ENCODE results near the gene SCRN1.
"Not testable (repeated sequence)": the region's sequence is repeated elsewhere in the genome, so short reads cannot be mapped to it uniquely, and the experiment has no call there.

Gene SCRN1

GRCh38 chr7:29970158-29970557, 19.4 kb downstream of the SCRN1 start:
- DNase-seq (ENCODE audit: low read depth in 1 of 2, low spot score in 1 of 2): no peak

DNA sequence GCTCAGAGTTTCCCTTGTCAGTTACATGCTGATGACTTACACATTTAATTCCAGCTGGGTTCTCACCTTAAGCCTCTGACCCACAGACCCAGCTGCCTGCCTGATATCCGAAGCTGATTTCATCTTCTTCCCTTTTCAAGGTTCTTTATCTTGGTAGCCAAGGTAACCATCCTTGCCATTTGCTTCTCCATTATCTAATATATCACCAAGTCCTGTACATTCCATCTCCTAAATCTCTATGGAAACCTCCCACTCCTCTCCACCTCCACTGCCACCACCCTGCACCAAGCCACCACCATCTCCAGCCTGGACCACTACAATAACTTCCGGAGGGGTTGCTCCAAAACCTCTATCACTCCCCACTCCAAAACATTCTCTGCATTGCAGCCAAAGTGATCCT, 19.9 kb downstream of the SCRN1 start:
- DNase-seq (ENCODE audit: low read depth in 1 of 2, low spot score in 1 of 2): no peak

DNA sequence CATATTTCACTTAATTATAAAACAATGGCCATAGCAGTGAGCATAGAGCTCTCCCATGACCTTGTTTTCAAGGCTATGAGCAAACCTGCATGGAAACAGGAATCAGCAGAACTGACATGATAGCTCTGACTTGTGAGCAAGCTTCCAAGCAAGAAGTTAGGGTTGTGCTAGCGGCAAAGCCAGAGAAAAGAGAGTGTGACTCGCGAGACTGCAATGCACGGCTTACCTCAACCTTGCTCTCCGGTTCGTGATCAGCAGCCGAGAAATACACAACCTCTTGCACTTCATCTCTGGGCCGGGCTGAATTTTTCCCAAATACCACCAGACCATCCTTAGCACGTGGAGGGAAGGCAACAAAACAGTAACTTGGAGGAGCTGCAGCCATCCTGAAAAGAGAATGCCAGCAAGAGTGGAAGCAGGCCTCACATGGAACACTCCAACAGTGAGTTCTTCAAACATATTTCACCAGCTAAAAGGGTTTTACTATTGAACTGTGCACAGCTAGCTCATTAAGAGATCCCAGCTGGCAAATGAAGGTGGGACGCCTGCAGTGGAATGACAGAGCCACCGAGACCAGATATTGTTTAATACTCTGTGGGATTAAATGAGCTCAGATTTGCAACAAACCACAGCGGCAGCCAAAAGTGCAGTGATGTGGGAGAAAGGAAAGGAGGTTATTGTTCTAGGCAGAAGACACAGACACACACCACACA, 20.8 kb downstream of the SCRN1 start:
- no peak for DNase-seq (ENCODE audit: low read depth in 1 of 2, low spot score in 1 of 2)

- no peak for DNase-seq (ENCODE audit: low read depth in 1 of 2, low spot score in 1 of 2)
Observed at GRCh38 chr7:29965030-29965429, 24.6 kb downstream of the SCRN1 start.

DNA sequence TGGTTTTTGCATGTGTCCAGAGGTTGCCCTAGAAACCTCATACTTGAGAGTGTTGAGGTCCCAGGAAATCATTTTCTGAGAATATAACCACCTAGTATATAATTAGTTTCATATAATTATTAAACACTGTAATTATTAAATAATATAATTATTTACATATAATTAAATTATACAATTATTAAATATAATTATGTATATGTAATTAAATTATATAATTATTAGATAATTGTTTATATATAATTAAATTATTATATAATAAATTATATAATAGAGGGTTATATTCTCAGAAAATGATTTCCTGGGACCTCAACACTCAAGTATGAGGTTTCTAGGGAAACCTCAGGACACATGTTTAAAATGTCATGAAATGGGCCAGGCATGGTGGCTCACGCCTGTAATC, 27.6 kb downstream of the SCRN1 start:
- no peak for DNase-seq (ENCODE audit: low read depth in 1 of 2, low spot score in 1 of 2)

DNA sequence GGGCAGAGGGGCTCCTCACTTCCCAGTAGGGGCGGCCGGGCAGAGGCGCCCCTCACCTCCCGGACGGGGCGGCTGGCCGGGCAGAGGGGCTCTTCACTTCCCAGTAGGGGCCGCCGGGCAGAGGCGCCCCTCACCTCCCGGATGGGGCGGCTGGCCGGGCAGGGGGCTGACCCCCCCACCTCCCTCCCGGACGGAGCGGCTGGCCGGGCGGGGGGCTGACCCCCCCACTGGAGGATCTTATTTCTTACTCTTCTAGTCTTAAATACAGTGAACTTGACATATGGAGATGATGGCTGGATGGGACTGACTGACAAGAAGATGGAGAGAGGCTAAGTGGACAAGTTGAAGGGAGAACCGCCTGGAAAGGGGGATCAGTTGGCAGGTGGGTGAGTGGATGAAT, 28.0 kb downstream of the SCRN1 start:
- DNase-seq (ENCODE audit: low read depth in 1 of 2, low spot score in 1 of 2): not testable (repeated sequence)

DNA sequence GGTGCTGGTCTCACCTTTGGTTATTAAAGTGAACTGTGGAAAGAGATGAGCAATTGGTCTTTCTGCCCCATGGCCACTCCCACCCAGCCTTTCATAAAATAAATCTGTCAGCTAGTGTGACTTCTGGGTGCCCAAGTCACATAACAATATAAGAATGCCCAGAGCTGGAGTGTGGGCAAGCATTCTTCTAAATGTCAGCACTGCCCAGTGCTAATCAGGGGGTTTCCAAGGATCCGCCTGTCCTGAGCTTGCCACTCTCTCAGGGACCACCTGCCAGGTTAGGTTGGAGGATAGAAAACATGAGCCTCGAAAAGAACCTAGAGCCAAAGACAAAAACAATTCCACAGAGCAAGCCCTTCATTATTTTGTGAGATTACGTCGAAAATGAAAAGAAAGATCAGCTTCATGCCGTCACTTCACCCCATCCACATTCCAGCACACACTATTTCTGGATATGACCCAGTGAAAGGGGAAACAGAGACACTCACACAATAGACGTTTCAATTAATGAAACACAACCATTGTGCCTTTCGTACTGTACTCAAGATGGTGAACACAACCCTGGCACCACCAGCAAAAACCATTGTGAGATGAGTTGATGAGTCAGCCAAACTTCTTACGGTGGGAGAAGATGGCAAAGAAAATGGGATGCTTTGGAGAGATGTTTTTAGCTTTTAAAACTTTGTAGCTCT, 30.8 kb downstream of the SCRN1 start:
- DNase-seq (ENCODE audit: low read depth in 1 of 2, low spot score in 1 of 2): no peak

DNA sequence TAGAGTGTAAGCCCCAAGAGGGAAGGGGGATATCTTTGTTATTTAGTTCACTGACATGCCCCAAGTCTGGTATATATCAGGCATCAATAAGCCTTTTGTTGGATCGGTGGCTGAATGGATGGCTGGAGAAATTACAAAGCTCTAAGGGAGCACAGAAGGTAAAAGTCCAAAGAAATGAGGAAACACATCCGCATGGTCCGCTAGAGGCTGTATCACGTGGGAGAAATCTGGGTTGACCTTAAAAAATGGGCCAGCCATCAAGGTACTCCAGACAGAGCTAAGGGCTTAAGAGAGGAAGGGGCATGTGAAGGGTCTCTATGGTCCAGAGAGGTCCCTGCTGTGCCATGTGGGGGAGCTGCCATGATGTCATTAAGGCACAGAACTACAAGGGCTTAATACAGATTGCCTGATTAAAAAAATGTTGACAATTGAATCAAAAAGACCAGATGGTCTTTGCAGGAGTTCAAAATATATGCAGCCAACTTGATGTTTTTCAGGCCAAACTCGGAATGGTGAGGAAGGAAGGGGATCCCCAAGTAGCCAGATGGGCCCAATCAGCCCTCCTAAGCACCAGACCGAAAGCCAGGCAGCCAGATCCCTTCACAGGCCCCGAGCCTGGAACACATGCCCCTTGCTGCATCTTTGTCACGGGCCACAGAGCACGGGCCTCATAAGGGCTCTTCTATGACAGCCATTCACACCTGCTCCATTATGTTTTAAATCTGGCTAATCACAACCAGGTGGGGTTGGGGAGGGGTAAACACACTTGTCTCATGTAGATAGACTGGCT, 31.9 kb downstream of the SCRN1 start:
- no peak for DNase-seq (ENCODE audit: low read depth in 1 of 2, low spot score in 1 of 2)

GRCh38 chr7:29956487-29956836, 33.1 kb downstream of the SCRN1 start:
- no peak for DNase-seq (ENCODE audit: low read depth in 1 of 2, low spot score in 1 of 2)

DNA sequence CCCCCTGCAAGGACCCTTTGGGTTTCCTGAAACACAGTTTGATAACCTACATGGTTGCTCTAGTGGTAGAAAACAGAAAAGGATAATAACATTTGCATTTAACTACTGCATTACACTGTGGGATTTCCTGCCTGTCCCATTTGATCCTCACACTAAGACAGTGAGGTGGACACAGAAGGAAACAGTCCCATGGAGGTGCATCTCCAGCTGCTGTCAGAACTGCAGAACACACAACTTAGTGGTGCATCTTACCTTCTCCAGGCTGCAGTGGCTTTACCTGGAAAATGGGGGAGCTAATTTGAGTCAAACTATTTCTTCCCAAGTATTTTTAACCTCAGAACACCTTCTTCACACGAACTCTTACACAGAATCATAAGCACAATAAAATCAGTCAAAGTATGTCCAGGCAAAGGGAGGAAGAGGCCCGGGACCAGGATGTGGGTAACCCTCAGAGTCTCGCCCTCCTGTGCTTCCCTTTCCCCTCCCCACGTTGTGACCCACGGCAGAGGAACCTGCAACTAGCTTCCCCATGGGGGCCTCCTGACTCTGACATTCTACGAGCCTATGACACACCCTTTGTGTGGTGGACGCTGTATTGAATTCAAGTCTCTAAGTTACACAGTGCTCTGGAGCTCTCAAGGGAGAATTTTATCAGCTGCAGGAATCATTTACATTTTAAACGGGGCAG, 33.7 kb downstream of the SCRN1 start:
- no peak for DNase-seq (ENCODE audit: low read depth in 1 of 2, low spot score in 1 of 2)

- DNase-seq (ENCODE audit: low read depth in 1 of 2, low spot score in 1 of 2): no peak
Observed at GRCh38 chr7:29955075-29955792, 34.4 kb downstream of the SCRN1 start.

DNA sequence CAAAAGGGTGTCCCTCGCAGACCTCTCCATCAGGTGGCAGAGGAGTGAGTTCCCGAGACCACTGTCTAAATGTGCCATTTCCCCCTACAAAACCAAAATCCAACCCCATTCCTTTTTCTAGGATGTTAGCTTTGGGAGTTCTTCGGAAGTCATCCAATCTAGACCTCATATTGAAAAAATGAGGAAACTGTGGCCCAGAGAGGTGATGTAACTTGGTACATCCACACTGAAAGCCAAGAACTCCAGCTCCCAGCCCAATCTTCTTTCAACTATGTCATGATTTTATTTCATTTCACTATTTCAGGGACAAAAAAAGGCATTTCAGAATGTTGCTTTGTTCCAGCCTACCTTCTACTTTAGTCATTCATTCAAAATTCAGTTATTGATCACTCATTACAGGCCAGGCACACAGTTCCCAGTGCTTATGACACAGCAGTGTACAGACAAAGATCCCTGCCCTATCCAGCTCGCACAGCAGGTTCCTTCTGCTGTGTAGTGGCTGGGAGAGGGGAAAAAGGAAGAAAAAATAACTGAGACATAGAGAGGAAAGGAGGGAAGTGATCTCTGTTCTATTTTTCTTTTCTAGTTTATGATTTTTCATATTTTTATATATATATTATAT, 35.8 kb downstream of the SCRN1 start:
- DNase-seq (ENCODE audit: low read depth in 1 of 2, low spot score in 1 of 2): no peak

DNA sequence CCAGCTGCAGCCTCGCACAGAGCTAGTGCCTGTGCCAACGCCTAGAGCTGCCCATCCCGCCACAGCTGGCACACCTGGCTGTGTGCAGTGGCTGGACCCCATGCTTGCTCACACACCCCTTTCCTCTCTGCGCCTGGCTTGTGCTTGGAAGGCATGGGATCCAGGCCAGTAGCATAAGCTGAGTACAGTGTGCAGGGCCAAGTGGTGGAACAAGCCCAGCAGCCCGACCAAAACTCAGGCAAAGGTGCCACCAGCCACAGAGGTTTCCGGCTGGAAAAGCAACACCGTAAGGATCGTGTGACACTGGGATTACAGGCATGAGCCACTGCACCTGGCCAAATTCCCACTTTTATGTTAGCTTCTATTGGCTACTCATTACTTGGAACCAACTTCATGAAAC, 38.4 kb downstream of the SCRN1 start:
- no peak for DNase-seq (ENCODE audit: low read depth in 1 of 2, low spot score in 1 of 2)

DNA sequence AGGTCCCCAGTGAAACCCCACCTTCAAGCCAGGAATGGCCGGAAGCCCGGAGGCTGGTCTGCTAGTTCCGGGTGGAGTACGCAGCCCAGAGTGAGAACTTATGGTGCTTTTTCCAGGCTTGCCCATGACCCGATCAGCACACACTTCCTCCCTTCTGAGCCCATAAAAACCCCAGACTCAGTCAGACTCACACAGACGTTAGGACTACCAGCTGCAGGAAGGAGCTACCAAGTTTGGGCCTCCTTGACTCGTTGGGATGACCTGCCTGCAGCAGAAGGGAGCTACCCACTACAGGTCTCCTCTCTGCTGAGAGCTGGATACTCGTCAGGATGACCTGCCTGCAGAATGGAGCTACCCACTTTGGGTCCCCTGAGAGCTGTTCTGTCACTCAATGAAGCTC, 39.1 kb downstream of the SCRN1 start:
- no peak for DNase-seq (ENCODE audit: low read depth in 1 of 2, low spot score in 1 of 2)

GRCh38 chr7:29948587-29948986, 41.0 kb downstream of the SCRN1 start:
- no peak for DNase-seq (ENCODE audit: low read depth in 1 of 2, low spot score in 1 of 2)

- DNase-seq (ENCODE audit: low read depth in 1 of 2, low spot score in 1 of 2): no peak
Observed at GRCh38 chr7:29946428-29947186, 43.0 kb downstream of the SCRN1 start.

- no peak for DNase-seq (ENCODE audit: low read depth in 1 of 2, low spot score in 1 of 2)
Observed at GRCh38 chr7:29945259-29945809, 44.3 kb downstream of the SCRN1 start.

DNA sequence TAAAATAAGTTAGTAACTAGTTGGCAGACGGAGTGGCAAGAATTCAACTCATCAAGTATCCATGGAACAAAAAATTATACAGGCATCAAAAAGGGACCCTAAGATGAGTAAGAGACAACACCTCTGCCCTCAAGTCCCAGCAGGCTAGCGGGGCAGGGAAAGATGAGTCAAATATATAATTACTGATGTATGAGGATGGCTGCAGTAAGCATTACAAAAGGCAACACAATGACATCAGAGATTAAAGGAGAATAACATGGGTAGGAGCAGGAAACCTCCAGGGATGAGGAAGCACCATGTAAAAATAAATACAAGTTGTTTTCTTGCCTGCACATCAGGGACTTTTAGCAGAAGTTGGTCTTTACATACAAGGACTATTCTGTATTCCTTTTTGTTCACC, 49.4 kb downstream of the SCRN1 start:
- no peak for DNase-seq (ENCODE audit: low read depth in 1 of 2, low spot score in 1 of 2)

DNA sequence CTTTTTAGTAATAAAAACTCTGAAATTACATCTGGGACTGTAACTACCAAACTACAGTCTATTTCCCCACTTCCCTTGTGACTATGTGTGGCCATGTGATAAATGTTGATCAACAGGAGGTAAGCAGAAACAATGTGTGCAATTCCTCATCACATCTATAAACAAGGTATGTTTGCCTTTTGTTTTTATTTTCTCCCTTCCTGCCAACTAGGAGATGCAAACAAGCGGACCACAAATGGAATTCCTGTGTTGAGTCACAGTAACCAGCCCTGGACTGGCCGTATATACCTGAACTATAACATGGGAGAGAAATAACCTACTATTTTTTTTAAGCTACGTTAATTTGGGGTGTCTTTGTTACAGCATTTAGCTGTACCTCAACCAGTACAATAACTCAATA, 52.5 kb downstream of the SCRN1 start:
- no peak for DNase-seq (ENCODE audit: low read depth in 1 of 2, low spot score in 1 of 2)

DNA sequence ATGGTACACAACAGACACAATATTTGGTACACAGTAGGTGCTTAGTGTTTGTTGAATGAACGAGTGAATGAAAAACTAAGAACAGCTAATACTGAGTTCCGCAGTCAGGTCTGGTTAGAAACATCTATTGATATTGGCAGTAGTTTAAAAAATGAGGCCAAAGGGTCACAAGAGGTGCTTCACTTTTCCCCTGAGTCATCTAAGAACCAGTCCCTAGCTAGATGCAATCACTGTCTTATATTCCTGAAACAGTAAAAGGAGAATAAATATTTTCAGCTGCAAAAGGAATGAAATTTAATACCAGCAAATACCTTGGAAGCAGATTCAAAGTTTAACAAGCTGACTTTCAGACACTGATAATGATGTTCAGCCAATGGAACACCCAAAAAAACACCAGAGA, 54.5 kb downstream of the SCRN1 start:
- DNase-seq (ENCODE audit: low read depth in 1 of 2, low spot score in 1 of 2): no peak
